ENCODE measurements around the gene SLC1A4.

Gene SLC1A4

GRCh38 chr2:65013776-65014175 is 24.6 kb downstream of the SLC1A4 start:
- Histone ChIP-seq H3K14ac (ENCODE audit: low read length) (no peak overlapping the region), H2BK12ac (ENCODE audit: low read length) (no peak overlapping the region), H2AK5ac (ENCODE audit: low read depth, low read length) (no peak overlapping the region), H3K4me3 (ENCODE audit: low read length in 2 of 2) (no peak overlapping the region), H3K79me1 (ENCODE audit: low read depth, low read length) (no peaks in the 10 kb centered on the region), H4K91ac (ENCODE audit: low read depth, low read length, poor library complexity) (no peak overlapping the region), H3K27me3 (ENCODE audit: control insufficient read depth in 3 of 3, insufficient read depth in 3 of 3, low read depth in 1 of 3, low read length in 3 of 3) (no peaks in the 10 kb centered on the region), H3K4me1 (ENCODE audit: control insufficient read depth in 2 of 2, insufficient read depth in 1 of 2, low read depth in 1 of 2, low read length in 2 of 2) (peaks cover 0 to 9% of the 10 kb centered on the region in 2 donors), H3K9ac (ENCODE audit: low read depth, low read length, poor library complexity) (no peak overlapping the region), H3K4me2 (ENCODE audit: insufficient read depth, low read length, poor library complexity, severe bottlenecking) (no peak overlapping the region), H2AFZ (ENCODE audit: low read length) (no peak overlapping the region), H4K8ac (ENCODE audit: low read depth, low read length) (no peak overlapping the region), H3K36me3 (replicated peaks in 1 of 2; ENCODE audit: control insufficient read depth in 2 of 2, insufficient read depth in 2 of 2, low read length in 2 of 2) (peaks cover 3 to 57% of the 10 kb centered on the region in 2 donors), H2BK120ac (ENCODE audit: low read depth, low read length) (no peak overlapping the region), H2BK15ac (ENCODE audit: low read length) (no peak overlapping the region), H3K18ac (ENCODE audit: low read length) (no peak overlapping the region), H3K4ac (ENCODE audit: low read length) (no peak overlapping the region), H3K9me3 (replicated peaks in 1 of 2; ENCODE audit: control insufficient read depth in 2 of 2, insufficient read depth in 1 of 2, low read depth in 1 of 2, low read length in 2 of 2) (no peaks in the 10 kb centered on the region), H3K27ac (replicated peaks; ENCODE audit: low read length) (no peak overlapping the region), H3K23ac (ENCODE audit: low read depth, low read length, poor library complexity) (no peak overlapping the region), H2BK5ac (ENCODE audit: low read length) (no peak overlapping the region)
- no peak for DNase-seq (ENCODE audit: low spot score)
- WGBS, 2 donors (ENCODE audit: extremely low coverage in 2 of 2, insufficient read length in 2 of 2, insufficient replicate concordance in 1 of 2) = no CpG with 5 or more reads among the region's 1 CpG

GRCh38 chr2:65015731-65016130 is 26.5 kb downstream of the SLC1A4 start:
- Histone ChIP-seq H2BK5ac (ENCODE audit: low read length) (no peak overlapping the region), H2AFZ (ENCODE audit: low read length) (no peak overlapping the region), H3K27me3 (ENCODE audit: control insufficient read depth in 3 of 3, insufficient read depth in 3 of 3, low read depth in 1 of 3, low read length in 3 of 3) (no peaks in the 10 kb centered on the region), H2AK5ac (ENCODE audit: low read depth, low read length) (no peak overlapping the region), H2BK12ac (ENCODE audit: low read length) (no peak overlapping the region), H4K91ac (ENCODE audit: low read depth, low read length, poor library complexity) (no peak overlapping the region), H3K14ac (ENCODE audit: low read length) (no peak overlapping the region), H3K23ac (ENCODE audit: low read depth, low read length, poor library complexity) (no peak overlapping the region), H3K9ac (ENCODE audit: low read depth, low read length, poor library complexity) (no peak overlapping the region), H2BK120ac (ENCODE audit: low read depth, low read length) (no peak overlapping the region), H3K4me3 (ENCODE audit: low read length in 2 of 2) (no peak overlapping the region), H2BK15ac (ENCODE audit: low read length) (no peak overlapping the region), H3K9me3 (replicated peaks in 1 of 2; ENCODE audit: control insufficient read depth in 2 of 2, insufficient read depth in 1 of 2, low read depth in 1 of 2, low read length in 2 of 2) (no peaks in the 10 kb centered on the region), H3K18ac (ENCODE audit: low read length) (no peak overlapping the region), H3K4me1 (ENCODE audit: control insufficient read depth in 2 of 2, insufficient read depth in 1 of 2, low read depth in 1 of 2, low read length in 2 of 2) (peaks cover 0 to 9% of the 10 kb centered on the region in 2 donors), H3K79me1 (ENCODE audit: low read depth, low read length) (no peaks in the 10 kb centered on the region), H3K27ac (replicated peaks; ENCODE audit: low read length) (peak overlapping the region; percentile 75), H3K36me3 (replicated peaks in 1 of 2; ENCODE audit: control insufficient read depth in 2 of 2, insufficient read depth in 2 of 2, low read length in 2 of 2) (peaks cover 4 to 74% of the 10 kb centered on the region in 2 donors), H4K8ac (ENCODE audit: low read depth, low read length) (no peak overlapping the region), H3K4ac (ENCODE audit: low read length) (no peak overlapping the region), H3K4me2 (ENCODE audit: insufficient read depth, low read length, poor library complexity, severe bottlenecking) (no peak overlapping the region)
- no peak for DNase-seq (ENCODE audit: low spot score)
- WGBS, 2 donors (ENCODE audit: extremely low coverage in 2 of 2, insufficient read length in 2 of 2, insufficient replicate concordance in 1 of 2) = no CpG with 5 or more reads among the region's 5 CpGs

GRCh38 chr2:65016789-65017188 is 27.6 kb downstream of the SLC1A4 start:
- Histone ChIP-seq H4K91ac (ENCODE audit: low read depth, low read length, poor library complexity) (no peak overlapping the region), H2AK5ac (ENCODE audit: low read depth, low read length) (no peak overlapping the region), H3K4ac (ENCODE audit: low read length) (no peak overlapping the region), H3K9me3 (replicated peaks in 1 of 2; ENCODE audit: control insufficient read depth in 2 of 2, insufficient read depth in 1 of 2, low read depth in 1 of 2, low read length in 2 of 2) (no peaks in the 10 kb centered on the region), H3K27me3 (ENCODE audit: control insufficient read depth in 3 of 3, insufficient read depth in 3 of 3, low read depth in 1 of 3, low read length in 3 of 3) (no peaks in the 10 kb centered on the region), H3K14ac (ENCODE audit: low read length) (no peak overlapping the region), H3K36me3 (replicated peaks in 1 of 2; ENCODE audit: control insufficient read depth in 2 of 2, insufficient read depth in 2 of 2, low read length in 2 of 2) (peaks cover 4 to 77% of the 10 kb centered on the region in 2 donors), H2BK120ac (ENCODE audit: low read depth, low read length) (no peak overlapping the region), H3K9ac (ENCODE audit: low read depth, low read length, poor library complexity) (no peak overlapping the region), H4K8ac (ENCODE audit: low read depth, low read length) (no peak overlapping the region), H2BK15ac (ENCODE audit: low read length) (no peak overlapping the region), H3K23ac (ENCODE audit: low read depth, low read length, poor library complexity) (no peak overlapping the region), H3K4me1 (ENCODE audit: control insufficient read depth in 2 of 2, insufficient read depth in 1 of 2, low read depth in 1 of 2, low read length in 2 of 2) (peaks cover 0 to 9% of the 10 kb centered on the region in 2 donors), H2BK12ac (ENCODE audit: low read length) (no peak overlapping the region), H3K18ac (ENCODE audit: low read length) (no peak overlapping the region), H3K4me2 (ENCODE audit: insufficient read depth, low read length, poor library complexity, severe bottlenecking) (no peak overlapping the region), H3K79me1 (ENCODE audit: low read depth, low read length) (no peaks in the 10 kb centered on the region), H2AFZ (ENCODE audit: low read length) (no peak overlapping the region), H2BK5ac (ENCODE audit: low read length) (no peak overlapping the region), H3K4me3 (ENCODE audit: low read length in 2 of 2) (no peak overlapping the region), H3K27ac (replicated peaks; ENCODE audit: low read length) (peak overlapping the region; percentile 75)
- no peak for DNase-seq (ENCODE audit: low spot score)
- WGBS, 2 donors (ENCODE audit: extremely low coverage in 2 of 2, insufficient read length in 2 of 2, insufficient replicate concordance in 1 of 2) = no CpG with 5 or more reads among the region's 6 CpGs

GRCh38 chr2:65017335-65017734 is 28.1 kb downstream of the SLC1A4 start:
- no peak overlapping the region for H3K4me3 ChIP-seq (ENCODE audit: low read length in 2 of 2)

More at GRCh38 chr2:65017335-65017734, 28.1 kb downstream of the SLC1A4 start:
- H2BK5ac ChIP-seq (ENCODE audit: low read length) = no peak overlapping the region
- no peak overlapping the region for H3K9ac ChIP-seq (ENCODE audit: low read depth, low read length, poor library complexity)
- no peak overlapping the region for H4K91ac ChIP-seq (ENCODE audit: low read depth, low read length, poor library complexity)
- no peak overlapping the region for H3K18ac ChIP-seq (ENCODE audit: low read length)
- no peaks in the 10 kb centered on the region for H3K79me1 ChIP-seq (ENCODE audit: low read depth, low read length)
- H3K36me3 ChIP-seq (replicated peaks in 1 of 2; ENCODE audit: control insufficient read depth in 2 of 2, insufficient read depth in 2 of 2, low read length in 2 of 2) = peaks cover 4 to 80% of the 10 kb centered on the region in 2 donors
- no peak overlapping the region for H2AFZ ChIP-seq (ENCODE audit: low read length)
- no peak overlapping the region for H2BK15ac ChIP-seq (ENCODE audit: low read length)
- no peak overlapping the region for H3K4me2 ChIP-seq (ENCODE audit: insufficient read depth, low read length, poor library complexity, severe bottlenecking)
- no peak overlapping the region for H4K8ac ChIP-seq (ENCODE audit: low read depth, low read length)
- H3K23ac ChIP-seq (ENCODE audit: low read depth, low read length, poor library complexity) = no peak overlapping the region
- H3K9me3 ChIP-seq (replicated peaks in 1 of 2; ENCODE audit: control insufficient read depth in 2 of 2, insufficient read depth in 1 of 2, low read depth in 1 of 2, low read length in 2 of 2) = no peaks in the 10 kb centered on the region
- no peak overlapping the region for H3K14ac ChIP-seq (ENCODE audit: low read length)
- no peak for DNase-seq (ENCODE audit: low spot score)
- H2BK12ac ChIP-seq (ENCODE audit: low read length) = no peak overlapping the region
- H3K27ac ChIP-seq (replicated peaks; ENCODE audit: low read length) = peak overlapping the region; percentile 75
- H3K4ac ChIP-seq (ENCODE audit: low read length) = no peak overlapping the region
- H3K27me3 ChIP-seq (ENCODE audit: control insufficient read depth in 3 of 3, insufficient read depth in 3 of 3, low read depth in 1 of 3, low read length in 3 of 3) = no peaks in the 10 kb centered on the region
- no peak overlapping the region for H2BK120ac ChIP-seq (ENCODE audit: low read depth, low read length)
- H3K4me1 ChIP-seq (ENCODE audit: control insufficient read depth in 2 of 2, insufficient read depth in 1 of 2, low read depth in 1 of 2, low read length in 2 of 2) = peaks cover 0 to 9% of the 10 kb centered on the region in 2 donors
- no peak overlapping the region for H2AK5ac ChIP-seq (ENCODE audit: low read depth, low read length)
- WGBS, 2 donors (ENCODE audit: extremely low coverage in 2 of 2, insufficient read length in 2 of 2, insufficient replicate concordance in 1 of 2) = no CpG with 5 or more reads among the region's 4 CpGs
